DOHH2 (cell line): ENCODE results near the gene MVB12A.

Experiments used
- EZH2phosphoT487 ChIP-seq: fragments of 200-600 bp; sonication (generic); IDR thresholded peaks from 2 replicates; pipeline ENCODE4 v1.6.1; 2017; ENCODE audit warnings: borderline replicate concordance, mild to moderate bottlenecking, antibody characterized with exemption, low read length, moderate library complexity, mixed read lengths
- TF ChIP-seq, protein P1 (sequence below): fragments of 200-600 bp; sonication (generic); IDR thresholded peaks from one replicate; pipeline ENCODE4 v1.5.1; 2014; ENCODE audit warnings: antibody characterized with exemption, mild to moderate bottlenecking, low read depth, low read length; ENCODE audit not compliant: poor library complexity, severe bottlenecking

- TF ChIP-seq, protein P1, sequence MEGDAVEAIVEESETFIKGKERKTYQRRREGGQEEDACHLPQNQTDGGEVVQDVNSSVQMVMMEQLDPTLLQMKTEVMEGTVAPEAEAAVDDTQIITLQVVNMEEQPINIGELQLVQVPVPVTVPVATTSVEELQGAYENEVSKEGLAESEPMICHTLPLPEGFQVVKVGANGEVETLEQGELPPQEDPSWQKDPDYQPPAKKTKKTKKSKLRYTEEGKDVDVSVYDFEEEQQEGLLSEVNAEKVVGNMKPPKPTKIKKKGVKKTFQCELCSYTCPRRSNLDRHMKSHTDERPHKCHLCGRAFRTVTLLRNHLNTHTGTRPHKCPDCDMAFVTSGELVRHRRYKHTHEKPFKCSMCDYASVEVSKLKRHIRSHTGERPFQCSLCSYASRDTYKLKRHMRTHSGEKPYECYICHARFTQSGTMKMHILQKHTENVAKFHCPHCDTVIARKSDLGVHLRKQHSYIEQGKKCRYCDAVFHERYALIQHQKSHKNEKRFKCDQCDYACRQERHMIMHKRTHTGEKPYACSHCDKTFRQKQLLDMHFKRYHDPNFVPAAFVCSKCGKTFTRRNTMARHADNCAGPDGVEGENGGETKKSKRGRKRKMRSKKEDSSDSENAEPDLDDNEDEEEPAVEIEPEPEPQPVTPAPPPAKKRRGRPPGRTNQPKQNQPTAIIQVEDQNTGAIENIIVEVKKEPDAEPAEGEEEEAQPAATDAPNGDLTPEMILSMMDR, result no peak
- TF ChIP-seq EZH2phosphoT487, result no peak
Measured at GRCh38 chr19:17473041-17473440, 53.2 kb downstream of the MVB12A start.
